Astrocyte of the cerebellum (primary cell): ENCODE measurements around the gene SSC4D.
"Not testable (repeated sequence)": the region's sequence is repeated elsewhere in the genome, so short reads cannot be mapped to it uniquely, and the experiment has no call there.

Experiments used
- DNase-seq: peaks from one replicate; pipeline ENCODE4 v3.0.0-alpha.2; 2011; ENCODE audit warnings: low read depth
- H3K4me3 ChIP-seq: 2 replicates; pipeline ENCODE4 v1.5.1; 2011; ENCODE audit warnings: mild to moderate bottlenecking, low read depth, low read length, moderate library complexity
- in situ Hi-C: cut with HindIII; loops from 2 replicates; pipeline ENCODE4 v1.10.0; 2017; ENCODE audit warnings: low sequenced_read_pairs
- TF ChIP-seq, protein P1 (sequence below): IDR thresholded peaks from 2 replicates; pipeline ENCODE4 v1.5.1; 2012; ENCODE audit warnings: low read length, low read depth, moderate library complexity, mild to moderate bottlenecking; ENCODE audit errors: missing control alignments

The SSC4D gene

DNA sequence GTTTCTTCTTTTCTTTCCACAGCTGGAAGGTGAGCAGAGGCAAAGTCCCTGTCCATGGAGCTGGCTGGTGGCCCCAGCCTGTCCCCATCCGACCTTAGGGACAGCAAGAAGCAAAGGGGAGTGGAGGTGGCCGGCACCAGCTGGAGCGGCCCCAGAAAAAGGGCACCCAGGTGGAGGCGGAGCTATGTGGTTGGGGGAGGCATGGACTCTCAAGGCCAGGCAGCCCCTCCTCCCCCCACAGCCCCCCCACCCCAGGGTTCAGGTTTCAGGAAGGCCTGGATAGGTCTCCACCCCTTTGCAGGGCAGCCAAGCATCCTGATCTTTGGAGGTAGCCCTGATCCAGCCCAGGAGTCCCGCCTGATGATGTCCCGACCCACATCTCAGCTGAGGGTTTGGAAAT, at the start of gene SSC4D:
SSC4D (minus strand) TSS at position 161 of the 400 bp plus-strand sequence. CDS start 5,258 bp downstream, outside the sequence.
- no peak within 1 kb of the TSS for H3K4me3 ChIP-seq
- in situ Hi-C loops = no loop called here
- TF ChIP-seq, protein P1, sequence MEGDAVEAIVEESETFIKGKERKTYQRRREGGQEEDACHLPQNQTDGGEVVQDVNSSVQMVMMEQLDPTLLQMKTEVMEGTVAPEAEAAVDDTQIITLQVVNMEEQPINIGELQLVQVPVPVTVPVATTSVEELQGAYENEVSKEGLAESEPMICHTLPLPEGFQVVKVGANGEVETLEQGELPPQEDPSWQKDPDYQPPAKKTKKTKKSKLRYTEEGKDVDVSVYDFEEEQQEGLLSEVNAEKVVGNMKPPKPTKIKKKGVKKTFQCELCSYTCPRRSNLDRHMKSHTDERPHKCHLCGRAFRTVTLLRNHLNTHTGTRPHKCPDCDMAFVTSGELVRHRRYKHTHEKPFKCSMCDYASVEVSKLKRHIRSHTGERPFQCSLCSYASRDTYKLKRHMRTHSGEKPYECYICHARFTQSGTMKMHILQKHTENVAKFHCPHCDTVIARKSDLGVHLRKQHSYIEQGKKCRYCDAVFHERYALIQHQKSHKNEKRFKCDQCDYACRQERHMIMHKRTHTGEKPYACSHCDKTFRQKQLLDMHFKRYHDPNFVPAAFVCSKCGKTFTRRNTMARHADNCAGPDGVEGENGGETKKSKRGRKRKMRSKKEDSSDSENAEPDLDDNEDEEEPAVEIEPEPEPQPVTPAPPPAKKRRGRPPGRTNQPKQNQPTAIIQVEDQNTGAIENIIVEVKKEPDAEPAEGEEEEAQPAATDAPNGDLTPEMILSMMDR = no peak
- DNase-seq = no peak

DNA sequence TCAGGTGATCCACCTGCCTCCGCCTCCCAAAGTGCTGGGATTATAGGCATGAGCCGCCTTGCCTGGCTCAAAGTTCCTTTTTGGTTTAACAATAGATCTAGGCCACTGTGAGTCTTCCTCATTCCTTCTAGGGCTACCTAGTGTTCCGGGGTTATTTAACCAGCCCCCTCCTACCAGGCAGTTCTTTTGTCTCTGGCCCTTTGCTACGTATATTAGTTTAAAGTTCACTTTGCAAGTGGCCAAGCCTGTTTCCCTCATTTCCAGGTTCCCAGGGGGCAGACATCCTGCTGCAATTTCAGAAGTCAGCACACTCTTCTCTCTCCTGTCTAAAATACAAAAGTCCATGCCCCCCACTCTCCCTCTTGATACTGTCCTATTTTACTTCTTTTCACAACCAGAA, 49.0 kb upstream of the SSC4D start:
- DNase-seq, H3K4me3 ChIP-seq, in situ Hi-C loops: not testable (repeated sequence)

DNA sequence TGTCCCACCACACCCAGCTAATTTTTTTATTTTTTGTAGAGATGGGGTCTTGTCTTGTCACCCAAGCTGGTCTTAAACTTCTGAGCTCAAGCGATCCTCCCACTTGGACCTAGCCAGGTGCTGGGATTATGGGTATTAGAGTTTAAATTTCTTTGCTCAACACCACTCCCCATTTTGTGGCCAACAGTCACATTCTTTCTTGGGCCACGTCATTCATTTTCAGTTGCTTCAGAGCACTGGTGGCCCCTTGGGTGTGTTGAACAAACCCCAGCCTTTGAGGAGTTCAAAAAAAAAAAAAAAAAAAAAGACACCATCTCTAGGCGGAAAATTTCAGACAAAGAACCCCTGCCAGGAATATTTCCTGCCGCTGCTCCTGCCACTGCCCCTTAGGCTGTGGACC, 47.5 kb upstream of the SSC4D start:
- in situ Hi-C loops, H3K4me3 ChIP-seq: not testable (repeated sequence)

DNA sequence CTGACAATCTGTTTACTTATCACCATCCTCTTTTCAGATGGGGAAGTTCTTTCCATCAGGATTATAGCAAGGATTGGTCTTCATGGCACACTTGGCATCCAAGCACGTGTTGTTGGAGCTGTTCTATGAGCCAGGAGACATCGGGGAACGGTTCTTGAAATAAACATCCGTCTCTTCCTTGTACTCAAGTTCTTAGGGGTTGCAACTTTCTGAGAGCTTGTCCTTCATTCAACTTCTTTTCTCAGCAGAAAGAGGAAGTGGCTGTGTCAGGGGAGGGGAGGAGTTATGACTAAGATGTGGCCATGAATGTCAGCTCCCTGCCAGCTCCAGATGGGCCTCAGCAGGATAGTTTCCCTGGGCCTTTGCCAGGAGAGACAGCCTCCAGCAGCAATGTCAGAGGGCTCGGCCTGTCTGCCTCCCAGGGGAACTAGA, 36.1 kb upstream of the SSC4D start:
- H3K4me3 ChIP-seq, in situ Hi-C loops: not testable (repeated sequence)
- peak; percentile 54 for DNase-seq

More for the DNA sequence above, 47.5 kb upstream of the SSC4D start:
- DNase-seq = not testable (repeated sequence)

DNA sequence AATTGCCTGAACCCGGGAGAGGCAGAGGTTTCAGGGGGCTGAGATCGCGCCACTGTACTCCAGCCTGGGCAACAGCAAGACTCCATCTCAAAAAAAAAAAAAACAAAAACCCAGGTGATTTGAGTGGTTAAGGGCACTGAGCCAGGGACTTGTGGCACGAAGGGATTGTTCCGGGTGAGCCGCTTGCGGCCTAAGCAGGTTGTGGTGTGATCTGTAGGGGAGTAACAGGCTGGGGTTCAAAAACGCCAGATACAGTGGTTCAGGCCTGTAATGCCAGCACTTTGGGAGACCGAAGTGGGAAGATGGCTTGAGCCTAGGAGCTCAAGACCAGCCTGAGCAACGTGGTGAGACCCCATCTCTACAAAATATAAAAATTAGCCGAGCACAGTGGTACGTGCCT, 34.3 kb upstream of the SSC4D start:
- in situ Hi-C loops, H3K4me3 ChIP-seq, DNase-seq: not testable (repeated sequence)

DNA sequence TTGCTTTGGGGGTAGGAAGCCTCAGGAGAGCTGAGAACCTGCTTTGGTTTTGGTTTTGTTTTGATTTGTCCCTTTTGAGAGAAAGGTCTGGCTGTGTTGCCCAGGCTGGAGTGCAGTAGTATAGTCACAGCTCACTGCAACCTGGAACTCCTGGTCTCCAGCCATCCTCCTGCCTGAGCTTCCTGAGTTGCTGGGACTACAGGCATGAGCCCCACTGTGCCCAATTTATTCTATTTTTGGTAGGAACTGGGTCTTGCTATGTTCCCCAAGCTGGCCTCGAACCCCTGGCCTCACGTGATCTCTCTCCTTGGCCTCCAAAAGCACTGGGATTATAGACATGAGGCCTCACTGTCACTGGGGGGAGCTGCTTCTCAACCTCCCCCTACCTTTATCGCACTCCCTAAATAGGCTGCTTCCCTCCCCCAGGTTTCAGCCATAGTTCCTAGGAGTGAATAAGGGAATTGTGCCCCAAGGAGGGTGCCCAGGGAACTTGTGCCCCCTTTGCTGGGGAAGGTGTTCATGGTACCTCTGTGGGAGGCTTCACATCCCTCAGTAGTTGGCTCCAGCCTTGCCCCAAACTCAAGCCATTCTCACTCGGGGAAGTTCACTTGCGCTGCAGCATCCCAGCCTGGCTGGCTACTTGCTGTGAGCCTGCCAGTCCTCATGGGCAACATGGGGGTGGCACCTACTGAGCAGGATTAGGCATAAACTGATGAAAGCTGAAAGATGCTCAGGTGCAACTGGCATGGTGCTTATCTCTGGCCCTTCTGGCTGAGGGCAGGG, 33.4 kb upstream of the SSC4D start:
- DNase-seq, H3K4me3 ChIP-seq, in situ Hi-C loops: not testable (repeated sequence)

DNA sequence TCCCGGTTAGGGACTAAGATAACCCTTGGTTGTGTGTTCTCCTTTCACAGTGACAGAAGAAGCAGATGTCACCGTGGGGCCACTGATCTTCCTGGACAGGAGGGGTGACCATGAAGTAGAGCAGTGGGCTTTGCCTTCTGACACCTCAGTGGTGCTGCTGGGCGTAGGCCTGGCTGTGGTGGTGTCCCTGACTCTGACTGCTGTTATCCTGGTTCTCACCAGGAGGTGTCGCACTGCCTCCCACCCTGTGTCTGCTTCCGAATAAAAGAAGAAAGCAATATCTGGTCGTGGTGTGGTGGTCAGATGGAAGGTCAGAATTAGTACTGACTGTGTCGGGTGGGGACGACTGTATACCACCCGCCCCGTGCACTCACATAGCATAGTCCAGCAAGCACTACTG, 32.3 kb upstream of the SSC4D start:
- DNase-seq, in situ Hi-C loops, H3K4me3 ChIP-seq: not testable (repeated sequence)

DNA sequence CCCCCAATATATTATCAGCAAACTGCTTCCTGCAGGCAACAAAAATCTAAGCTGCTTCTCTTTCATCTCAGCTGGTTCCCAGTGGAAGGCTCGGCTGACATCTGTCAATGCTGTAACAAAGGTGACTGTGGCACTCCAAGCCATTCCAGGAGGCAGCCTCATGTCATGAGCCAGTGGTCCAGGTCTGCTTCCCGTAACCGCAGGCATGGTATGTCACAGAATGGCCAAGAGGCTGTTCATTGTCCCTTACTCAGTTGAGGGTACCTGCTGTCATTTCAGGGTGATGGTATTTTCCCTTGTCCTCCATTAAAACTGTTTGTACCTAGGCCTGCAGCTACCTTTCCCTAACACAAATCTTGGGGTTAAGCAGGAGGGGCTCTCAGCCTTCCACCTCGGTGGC, 30.9 kb upstream of the SSC4D start:
- H3K4me3 ChIP-seq, in situ Hi-C loops, DNase-seq: not testable (repeated sequence)

DNA sequence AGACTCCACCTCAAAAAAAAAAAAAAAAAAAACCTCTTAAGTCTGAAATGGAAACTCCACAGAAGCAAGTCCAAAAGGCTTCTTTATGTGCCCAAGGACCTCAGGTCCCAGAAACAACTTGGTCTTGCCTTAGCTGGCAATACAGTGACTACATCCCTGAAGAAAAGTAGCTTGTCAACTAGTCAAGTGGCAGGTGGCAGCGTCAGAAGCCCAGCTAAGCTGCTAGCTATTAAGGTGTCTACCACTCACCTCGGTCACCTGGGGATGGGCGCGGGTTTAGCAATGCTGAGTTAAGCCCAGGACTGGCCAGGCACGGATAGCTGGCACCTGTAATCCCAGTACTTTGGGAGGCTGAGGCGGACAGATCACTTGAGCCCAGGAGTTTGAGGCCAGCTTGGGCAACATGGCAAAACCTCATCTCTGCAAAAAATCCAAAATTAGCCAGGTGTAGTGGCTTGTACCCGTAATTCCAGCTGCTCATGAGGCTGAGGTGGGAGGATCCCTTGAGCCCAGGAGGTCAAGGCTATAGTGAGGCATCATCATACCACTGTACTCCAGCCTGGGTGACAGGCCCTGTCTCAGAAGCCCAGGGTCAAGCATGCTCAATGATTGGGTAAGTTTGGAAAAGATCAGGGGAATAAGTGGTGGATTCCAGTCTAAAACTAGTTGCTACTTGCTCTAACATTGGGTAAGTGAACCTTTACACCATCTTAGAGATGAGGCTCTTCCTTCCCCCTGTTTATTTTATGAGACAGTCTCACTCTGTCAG, 29.8 kb upstream of the SSC4D start:
- H3K4me3 ChIP-seq, DNase-seq, in situ Hi-C loops: not testable (repeated sequence)

DNA sequence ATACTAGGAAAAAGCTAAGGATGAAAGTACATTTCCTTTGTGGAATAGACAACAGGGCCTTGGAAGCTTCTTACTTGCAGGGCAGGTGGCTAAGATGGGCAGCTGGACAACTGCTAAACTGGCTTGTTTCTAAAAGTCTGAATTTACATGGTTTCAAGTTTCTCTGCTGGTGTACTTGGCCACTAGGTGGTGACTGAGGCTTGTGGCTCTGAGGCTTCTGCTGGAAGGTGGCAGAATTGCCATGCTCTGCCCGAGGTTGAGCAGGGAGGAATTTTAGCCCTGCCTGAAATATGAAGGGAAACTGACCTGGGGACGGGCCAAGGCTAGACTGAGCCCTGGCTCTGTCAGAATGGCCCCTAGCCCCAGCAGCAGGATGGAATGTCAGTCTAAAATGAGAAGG, 28.4 kb upstream of the SSC4D start:
- not testable (repeated sequence) for H3K4me3 ChIP-seq

More for the DNA sequence above, 28.4 kb upstream of the SSC4D start:
- DNase-seq = peak; percentile 49
- in situ Hi-C loops = not testable (repeated sequence)
- TF ChIP-seq, protein P1 = peak; percentile 47
